Measurements from ENCODE around the gene NR5A1. TPM values are rescaled to one million over a fixed set of nuclear protein-coding genes. Genes with fewer than 3 reads are reported as not detected.

The NR5A1 gene
- total RNA-seq, 1 donor from 2014 or later: 0.96 TPM

DNA sequence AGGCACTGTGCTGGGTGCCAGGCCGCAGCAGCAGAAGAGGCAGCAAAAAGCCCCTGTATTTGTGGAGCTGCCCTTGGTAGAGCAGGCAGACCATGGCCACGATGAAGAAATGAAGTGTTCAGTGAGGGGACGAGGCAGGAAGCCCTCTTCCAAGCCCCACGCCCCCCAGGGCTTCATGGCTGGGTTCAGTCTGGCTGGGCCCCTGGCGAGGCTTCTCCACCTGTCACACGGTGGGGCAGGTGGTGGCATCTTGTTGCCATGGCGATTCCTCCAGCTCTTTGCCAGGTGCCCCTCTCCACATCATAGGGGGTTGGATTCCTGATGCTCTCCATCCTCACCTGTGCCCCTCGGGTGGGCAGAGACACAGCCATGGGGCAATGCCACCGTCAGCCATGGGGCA is 35.4 kb downstream of the NR5A1 start:
- no peaks in the 10 kb centered on the region for H3K9me3 ChIP-seq
- H3K27ac ChIP-seq: no peak overlapping the region
- no peaks in the 10 kb centered on the region for H3K4me1 ChIP-seq
- H3K4me3 ChIP-seq: no peak overlapping the region
- intact Hi-C loops (cut with DNase I): no loop called here
- TF ChIP-seq, protein P1, sequence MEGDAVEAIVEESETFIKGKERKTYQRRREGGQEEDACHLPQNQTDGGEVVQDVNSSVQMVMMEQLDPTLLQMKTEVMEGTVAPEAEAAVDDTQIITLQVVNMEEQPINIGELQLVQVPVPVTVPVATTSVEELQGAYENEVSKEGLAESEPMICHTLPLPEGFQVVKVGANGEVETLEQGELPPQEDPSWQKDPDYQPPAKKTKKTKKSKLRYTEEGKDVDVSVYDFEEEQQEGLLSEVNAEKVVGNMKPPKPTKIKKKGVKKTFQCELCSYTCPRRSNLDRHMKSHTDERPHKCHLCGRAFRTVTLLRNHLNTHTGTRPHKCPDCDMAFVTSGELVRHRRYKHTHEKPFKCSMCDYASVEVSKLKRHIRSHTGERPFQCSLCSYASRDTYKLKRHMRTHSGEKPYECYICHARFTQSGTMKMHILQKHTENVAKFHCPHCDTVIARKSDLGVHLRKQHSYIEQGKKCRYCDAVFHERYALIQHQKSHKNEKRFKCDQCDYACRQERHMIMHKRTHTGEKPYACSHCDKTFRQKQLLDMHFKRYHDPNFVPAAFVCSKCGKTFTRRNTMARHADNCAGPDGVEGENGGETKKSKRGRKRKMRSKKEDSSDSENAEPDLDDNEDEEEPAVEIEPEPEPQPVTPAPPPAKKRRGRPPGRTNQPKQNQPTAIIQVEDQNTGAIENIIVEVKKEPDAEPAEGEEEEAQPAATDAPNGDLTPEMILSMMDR (IDR thresholded peaks at IDR 0.05): no peak
- no peaks in the 10 kb centered on the region for H3K36me3 ChIP-seq
- no peak for DNase-seq (ENCODE audit: low spot score in 2 of 2)
- H3K27me3 ChIP-seq: no peaks in the 10 kb centered on the region

DNA sequence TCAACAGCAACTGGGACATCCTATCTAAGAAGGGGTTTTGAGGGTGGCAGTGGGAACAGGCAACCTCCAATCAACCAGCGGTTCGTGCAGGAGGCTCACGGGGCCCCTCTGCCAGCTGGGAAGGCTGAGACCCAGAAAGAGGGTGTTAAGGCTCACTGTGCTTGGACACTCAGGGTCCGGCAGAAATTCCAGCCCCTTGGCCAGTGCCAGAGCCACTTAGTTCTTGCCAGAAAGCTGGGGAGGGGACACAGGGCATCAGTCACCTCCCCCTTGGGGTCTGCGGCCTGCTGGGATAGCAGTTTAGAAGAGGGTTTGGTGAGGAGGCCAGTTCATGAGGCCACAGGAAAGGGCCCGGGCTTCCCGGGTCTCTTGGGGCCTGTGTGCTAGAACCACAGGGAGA is 36.5 kb downstream of the NR5A1 start:
- no peaks in the 10 kb centered on the region for H3K9me3 ChIP-seq
- H3K27ac ChIP-seq: no peak overlapping the region
- H3K4me3 ChIP-seq: no peak overlapping the region
- H3K27me3 ChIP-seq: no peaks in the 10 kb centered on the region
- no peaks in the 10 kb centered on the region for H3K36me3 ChIP-seq
- intact Hi-C loops (cut with DNase I): no loop called here
- H3K4me1 ChIP-seq: no peaks in the 10 kb centered on the region
- no peak for DNase-seq (ENCODE audit: low spot score in 2 of 2)
- TF ChIP-seq, protein P1 (IDR thresholded peaks at IDR 0.05): no peak

DNA sequence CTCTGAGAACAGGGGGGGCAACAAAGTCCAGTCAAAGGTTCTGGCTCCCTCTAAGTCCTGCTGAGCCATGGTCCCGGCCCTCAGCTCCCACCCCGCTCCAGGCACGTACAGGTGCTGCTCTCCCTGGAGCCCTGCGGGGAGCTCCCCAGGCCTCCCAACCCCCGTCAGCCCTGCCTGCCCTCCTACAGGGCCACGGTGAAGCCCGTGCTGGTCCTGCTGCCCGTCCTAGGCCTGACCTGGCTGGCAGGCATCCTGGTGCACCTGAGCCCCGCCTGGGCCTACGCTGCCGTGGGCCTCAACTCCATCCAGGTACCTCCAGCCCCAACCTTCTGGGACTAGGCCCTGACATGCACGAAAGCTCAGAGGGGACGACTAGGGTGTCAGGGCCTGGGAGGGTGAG is 36.9 kb downstream of the NR5A1 start:
- no peaks in the 10 kb centered on the region for H3K36me3 ChIP-seq
- no peak overlapping the region for H3K4me3 ChIP-seq
- TF ChIP-seq, protein P1 (IDR thresholded peaks at IDR 0.05): no peak
- H3K27ac ChIP-seq: no peak overlapping the region
- no peak for DNase-seq (ENCODE audit: low spot score in 2 of 2)
- H3K9me3 ChIP-seq: no peaks in the 10 kb centered on the region
- no peaks in the 10 kb centered on the region for H3K27me3 ChIP-seq
- no peaks in the 10 kb centered on the region for H3K4me1 ChIP-seq
- intact Hi-C loops (cut with DNase I): no loop called here

DNA sequence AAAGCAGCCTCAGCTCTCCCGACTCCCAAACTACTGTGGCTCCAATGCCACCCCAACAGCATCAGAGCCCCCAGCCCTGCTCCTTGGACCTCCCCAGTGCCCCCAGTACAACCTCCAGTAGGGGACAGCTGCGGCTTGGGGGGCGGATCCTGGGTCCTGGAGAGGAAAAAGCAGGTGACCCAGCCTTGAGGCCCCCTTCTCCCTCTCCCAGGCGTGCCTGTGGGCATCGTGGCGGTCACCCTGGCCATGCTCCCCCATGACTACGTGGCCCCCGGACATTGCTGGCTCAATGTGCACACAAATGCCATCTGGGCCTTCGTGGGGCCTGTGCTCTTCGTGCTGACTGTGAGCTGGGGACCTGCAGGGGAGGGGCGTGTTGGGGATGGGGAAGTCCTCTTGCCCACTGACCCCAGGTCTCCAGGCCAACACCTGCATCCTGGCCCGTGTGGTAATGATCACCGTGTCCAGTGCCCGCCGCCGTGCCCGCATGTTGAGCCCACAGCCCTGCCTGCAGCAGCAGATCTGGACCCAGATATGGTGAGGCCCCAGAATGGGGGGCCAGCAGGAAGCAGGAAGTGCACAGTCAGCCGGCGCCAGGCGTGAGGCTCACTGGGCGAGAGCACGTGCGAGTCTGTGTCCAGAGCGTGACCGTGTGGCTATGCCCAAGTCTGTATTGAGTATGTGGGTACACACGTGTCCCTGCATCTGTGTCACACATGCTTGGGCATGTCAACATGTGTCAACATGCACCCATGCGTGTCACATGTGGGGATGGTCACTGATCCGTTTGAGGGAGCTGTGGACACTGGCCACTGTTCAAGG is 38.0 kb downstream of the NR5A1 start:
- TF ChIP-seq, protein P1 (IDR thresholded peaks at IDR 0.05): no peak
- DNase-seq (ENCODE audit: low spot score in 2 of 2): no peak
- Histone ChIP-seq H3K27ac (no peak overlapping the region), H3K4me3 (no peak overlapping the region), H3K4me1 (no peaks in the 10 kb centered on the region), H3K27me3 (no peaks in the 10 kb centered on the region), H3K36me3 (no peaks in the 10 kb centered on the region), H3K9me3 (no peaks in the 10 kb centered on the region)
- intact Hi-C loops (cut with DNase I): no loop called here

DNA sequence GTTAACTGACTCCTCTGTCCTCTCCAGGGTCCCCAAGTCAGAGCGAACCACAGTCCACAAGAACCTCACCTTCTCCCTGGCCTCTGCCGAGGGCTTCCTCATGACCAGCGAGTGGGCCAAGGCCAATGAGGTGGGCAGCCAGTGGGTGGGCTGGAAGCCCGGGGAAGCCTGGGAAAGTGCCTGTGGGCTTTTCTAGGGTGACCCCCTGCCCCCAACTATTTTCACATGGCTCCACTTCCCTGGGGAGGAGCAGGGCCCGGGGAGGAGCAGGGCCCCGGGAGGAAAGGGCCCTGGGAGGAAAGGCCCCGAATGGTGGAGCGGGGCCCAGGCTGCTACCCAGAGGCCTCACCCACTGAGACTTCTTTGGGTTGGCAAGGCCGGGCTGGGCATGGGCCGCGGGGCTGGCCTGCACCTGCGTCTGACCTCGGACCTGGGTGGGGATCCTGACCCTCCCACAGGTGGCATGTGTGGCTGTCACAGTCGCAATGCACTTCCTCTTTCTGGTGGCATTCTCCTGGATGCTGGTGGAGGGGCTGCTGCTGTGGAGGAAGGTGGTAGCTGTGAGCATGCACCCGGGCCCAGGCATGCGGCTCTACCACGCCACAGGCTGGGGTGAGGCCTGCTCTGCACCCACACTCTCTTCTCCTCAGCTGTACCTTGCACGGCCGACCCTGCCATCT is 39.0 kb downstream of the NR5A1 start:
- intact Hi-C loops (cut with DNase I): no loop called here
- no peak for DNase-seq (ENCODE audit: low spot score in 2 of 2)
- Histone ChIP-seq H3K27ac (no peak overlapping the region), H3K36me3 (no peaks in the 10 kb centered on the region), H3K9me3 (no peaks in the 10 kb centered on the region), H3K27me3 (no peaks in the 10 kb centered on the region), H3K4me1 (no peaks in the 10 kb centered on the region), H3K4me3 (no peak overlapping the region)
- TF ChIP-seq, protein P1 (IDR thresholded peaks at IDR 0.05): no peak
